CD1c-positive myeloid dendritic cell (primary cell): Measurements from ENCODE around the gene DHRS12.

Source experiments
- DNase-seq: peaks from one replicate; pipeline ENCODE4 v3.0.0-alpha.2; 2016; ENCODE audit errors: extremely low spot score

The DHRS12 gene

DNA sequence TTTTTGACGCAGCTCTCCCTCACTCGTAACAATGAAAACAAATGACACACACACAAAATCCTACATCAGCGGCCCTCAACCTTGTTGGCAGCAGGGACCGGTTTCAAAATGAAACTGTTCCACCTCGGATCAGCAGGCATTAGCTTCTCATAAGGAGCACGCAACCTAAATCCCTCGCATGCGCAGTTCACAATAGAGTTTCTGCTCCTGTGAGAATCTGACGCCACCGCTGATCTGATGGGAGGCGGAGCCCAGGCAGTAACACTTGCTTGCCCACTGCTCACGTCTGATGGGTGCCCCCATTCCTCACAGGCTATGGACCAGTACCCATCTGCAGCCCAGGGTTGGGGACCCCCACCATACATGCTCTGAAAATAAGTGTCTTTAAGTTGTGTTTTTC is 43.4 kb downstream of the DHRS12 start:
- no peak for DNase-seq

DNA sequence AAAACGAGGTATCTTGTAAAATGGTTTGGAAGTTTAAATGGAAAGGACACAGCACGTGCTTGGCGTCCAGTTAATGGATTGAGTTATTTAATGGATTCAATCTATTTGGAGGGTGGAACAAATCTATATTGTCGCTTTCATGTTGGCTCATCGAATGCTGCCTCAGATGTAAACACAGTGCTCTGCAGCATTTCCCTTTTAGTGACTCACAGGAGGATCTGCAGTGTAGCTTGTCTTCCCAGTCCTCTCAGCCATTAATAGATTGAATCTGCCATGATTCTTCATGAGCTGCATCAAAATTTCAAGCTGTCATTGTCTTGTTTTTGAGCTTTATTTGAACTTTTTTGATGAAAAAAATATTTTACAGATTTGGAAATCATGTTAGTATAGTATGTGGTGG is 44.7 kb downstream of the DHRS12 start:
- DNase-seq = no peak

DNA sequence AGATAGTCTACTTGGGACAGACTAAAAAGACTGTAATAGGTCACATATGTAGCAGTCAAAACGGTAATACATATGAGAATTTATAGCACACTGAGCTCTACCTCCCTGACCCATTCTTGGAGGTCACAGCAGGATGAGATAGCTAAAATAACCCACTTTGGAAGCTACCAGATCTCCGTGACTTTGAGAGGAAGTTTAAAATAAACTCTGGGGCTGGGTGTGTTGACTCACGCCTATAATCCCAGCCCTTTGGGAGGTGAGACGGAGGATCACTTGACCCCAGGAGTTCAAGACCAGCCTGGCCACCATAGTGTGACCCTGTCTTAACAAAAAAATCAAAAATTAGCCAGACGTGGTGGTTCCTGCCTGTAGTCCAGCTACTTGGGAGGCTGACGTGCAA is 45.3 kb downstream of the DHRS12 start:
- DNase-seq = no peak

DNA sequence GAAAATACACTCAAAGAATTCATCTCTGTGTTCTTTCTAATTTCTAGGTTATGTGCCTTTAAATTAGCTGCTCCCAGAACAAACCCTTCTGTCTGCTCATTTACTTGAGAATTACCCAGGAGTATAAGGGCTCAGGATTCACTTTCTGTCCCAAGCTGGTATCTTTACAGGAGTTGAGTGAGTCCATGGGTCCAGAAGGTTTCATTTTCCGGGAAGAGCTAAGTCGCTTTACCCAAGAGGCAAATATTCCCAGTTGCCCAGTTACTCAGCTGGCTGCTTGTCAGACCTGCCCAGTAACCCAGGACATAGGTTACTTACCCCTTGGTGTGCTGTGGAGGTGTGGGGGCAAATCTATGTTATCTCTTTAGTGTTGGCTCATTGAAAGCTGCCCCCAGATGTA is 47.3 kb downstream of the DHRS12 start:
- no peak for DNase-seq

DNA sequence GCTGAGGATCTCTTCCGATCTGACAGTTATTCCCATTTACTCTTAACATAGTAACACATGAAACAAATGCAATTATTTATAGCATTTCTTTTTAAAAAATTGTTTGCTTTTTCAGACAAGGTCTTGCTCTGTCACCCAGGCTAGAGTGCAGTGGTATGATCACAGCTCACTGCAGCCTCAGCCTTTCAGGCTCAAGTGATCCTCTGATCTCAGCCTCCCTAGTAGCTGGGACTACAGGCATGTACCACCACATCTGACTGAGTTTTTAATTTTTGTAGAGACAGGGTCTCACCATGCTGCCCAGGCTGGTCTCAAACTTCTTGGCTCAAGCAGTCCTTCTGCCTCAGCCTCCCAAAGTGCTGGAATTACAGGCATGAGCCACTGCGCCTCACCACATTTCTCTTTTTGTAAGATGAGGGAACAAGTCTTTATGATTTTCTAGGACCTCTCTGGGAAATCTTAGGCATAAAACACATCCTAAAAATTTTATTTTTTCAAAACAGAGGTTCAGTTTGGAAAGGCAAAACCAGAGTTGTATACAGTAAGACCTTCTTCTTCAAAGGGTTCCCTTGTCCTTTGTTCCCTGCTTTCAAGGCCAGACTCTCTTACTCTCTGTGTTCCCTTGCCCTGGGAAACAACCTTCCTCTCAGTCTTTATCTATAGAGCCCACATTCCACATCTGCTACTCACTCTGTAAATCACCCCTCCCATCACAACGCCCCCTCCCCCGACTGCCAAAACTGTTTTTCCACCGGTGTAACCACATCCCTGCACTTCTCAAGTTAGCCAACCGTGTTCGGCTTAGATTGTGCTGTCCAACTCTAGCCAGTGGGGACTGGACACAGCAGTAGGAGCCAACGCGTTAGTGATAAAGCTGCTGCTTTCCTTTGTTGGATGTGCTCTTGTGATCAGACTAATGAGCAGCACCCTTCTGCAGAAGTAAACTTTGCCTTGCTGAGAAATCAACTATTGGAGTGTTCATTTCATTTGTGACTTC is 56.2 kb downstream of the DHRS12 start:
- DNase-seq = no peak

DNA sequence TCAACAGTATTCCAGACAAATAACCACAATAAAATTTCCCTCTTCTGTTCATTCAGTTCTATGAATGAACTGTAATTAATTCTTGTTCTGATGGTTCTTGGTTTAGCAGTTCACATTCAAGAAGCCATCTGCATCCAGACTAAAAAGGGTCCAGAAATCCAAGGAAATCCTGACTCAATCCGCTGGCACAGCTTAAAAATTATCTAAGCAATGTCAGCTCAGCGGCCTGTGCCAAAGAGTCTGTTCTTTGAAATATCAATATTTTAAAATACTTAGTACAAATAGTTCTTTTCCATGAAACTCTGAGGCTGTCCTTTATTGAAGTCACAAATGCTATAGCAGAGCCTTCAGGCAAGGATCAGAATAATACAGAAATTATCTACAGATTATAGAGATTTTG is 57.2 kb downstream of the DHRS12 start:
- DNase-seq = no peak

DNA sequence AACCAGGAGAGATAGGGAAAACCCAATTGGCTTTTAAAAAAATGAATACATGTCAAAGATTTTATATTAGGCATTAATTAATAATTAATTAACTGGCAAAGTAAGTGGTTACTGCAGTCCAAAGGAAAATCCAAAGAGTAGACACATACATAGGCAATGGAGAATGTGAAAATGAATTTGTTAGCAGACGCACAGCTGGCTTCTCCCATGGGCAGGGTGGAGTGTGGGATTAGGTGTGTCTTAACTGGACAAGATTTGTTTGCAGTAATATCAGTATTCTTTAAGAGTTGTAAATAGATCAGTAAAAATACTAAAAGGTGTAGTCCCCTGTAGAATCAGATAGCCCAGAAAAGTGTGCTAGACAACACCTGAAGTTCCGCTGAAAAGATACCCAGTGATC is 58.7 kb downstream of the DHRS12 start:
- no peak for DNase-seq

DNA sequence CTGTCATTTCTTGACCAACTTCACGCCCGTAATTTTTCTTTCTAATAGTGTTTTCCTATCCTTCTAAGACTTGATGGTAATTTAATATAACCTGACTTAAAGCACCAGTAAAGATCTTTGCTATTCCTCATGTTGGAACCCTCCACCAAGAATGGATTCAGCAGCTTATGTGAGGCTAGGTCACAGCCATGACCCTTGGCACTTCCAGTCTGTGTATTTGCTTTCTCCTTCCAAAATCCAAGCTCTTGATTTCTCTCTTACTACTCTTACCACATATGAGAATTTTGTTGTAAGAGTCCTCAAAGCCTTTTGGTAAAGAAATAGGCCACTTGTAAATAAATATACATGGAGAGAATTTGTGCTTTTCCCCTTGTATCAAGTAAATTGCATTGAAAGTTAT is 61.4 kb downstream of the DHRS12 start:
- DNase-seq = no peak

DNA sequence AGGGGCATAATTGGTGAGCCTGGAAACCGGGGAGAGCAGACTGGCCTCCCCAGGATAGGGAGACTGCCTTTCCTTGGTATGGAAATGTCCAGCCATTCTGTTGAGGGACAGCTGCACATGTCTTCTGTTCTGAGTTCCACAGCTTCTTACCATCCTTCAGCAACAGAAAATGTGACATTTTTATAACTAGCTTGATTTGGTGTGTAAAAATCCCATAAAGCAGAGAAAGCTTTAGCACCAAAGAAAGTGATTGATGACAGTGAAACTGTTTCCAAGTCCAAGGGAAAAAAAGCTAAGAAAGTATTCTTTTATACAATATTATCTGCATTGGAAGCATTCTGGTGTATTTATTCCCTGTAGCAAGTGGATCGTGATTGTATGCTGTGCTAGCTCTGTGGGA is 61.9 kb downstream of the DHRS12 start:
- DNase-seq = no peak

DNA sequence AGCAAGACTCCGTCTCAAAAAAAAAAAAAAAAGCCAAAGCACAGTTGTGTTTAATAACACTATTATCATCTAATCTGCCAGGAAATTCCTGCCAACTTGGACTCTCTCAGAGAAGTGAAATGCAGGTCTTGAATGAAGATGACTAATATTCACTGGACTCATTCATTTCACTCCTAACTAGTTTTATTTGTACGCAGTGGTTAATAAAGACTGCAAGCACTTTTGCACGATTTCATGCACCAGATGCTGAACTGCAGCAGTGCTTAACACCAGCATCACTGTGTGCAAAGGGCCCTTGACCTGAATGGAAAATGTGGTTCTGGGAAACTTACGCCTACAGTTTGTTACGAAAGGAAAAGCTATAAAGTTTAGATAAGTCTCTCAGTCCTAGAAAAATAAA is 63.3 kb downstream of the DHRS12 start:
- no peak for DNase-seq

DNA sequence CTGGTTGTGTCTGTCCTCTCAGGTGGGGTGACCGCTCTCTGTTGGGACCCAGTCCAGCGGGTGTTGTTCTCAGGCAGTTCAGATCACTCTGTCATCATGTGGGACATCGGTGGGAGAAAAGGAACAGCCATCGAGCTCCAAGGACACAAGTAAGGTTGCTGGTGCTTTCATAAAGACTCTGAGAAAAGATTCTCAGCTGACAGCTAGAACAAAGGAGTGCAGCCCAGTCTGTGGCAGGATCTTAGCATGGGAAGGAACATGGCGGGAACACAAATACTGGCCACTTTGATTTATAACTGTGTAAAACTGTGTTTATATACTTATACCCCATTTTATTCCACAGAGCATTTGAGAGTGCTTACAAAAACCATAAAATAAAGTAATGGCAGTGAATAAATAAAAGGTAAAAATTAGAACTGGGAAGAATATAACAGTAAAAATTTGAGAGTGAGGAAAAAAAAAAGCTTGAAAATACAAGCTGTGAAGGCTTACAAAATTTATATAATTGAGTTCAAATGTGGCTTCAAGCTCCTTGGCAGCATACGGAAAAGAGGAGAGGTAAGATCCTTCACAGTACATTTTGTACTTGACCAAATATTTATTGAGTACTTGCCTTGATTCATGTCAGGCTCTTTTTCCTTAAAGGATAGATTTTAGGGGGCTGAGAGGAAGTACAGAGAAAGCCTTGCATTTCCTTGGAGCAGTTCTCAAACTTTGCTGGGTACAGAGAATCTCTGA is 64.8 kb downstream of the DHRS12 start:
- DNase-seq = no peak

DNA sequence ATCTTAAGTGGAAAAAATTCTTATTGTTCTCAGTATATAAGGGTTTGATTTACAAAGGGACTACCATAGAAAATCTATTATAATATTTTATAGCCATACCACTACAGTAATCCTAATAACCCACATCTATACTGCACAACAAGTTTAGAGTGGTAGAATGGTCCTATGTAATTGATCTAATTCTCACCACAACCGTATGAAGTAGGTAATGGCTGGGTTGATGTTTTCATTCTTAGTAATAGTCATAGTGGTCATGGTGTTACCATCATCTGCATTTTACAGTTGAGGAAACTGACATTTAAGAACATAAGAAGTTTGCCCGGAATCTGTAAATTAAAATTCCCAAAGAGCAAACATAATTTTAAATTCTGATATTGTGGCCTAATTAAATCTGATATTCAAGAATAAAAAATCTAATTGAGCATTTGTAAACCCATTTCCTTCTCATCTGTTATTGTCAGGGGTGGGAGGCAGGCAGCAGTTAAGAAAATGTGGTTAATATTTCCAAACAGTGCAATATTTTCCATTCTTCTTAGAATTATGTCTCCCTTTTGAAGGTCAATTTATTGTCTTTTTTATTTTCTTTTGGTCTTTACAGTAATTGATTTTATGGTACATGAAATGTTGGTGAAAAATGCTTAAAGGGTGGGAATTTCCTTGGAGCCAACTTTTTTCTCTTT is 65.6 kb downstream of the DHRS12 start:
- DNase-seq = no peak

DNA sequence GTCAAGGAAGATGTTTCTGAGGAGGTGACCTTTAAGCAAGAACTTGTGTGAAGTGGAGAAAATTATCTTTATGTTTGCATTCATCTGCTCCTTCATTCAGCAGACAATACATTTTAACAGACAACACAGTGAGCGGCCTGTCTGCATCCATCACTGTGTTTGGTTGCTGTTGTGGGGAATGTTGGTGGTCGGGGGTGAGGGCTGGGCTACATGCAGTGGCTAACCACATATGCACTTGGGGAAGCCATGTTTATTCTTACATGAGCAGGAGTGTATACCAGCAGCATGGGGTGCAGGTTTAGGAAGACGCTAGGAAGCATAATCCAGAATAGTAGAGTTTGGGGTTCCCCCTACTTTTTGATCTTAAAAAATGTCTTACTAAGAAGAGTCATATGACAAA is 66.4 kb downstream of the DHRS12 start:
- no peak for DNase-seq

DNA sequence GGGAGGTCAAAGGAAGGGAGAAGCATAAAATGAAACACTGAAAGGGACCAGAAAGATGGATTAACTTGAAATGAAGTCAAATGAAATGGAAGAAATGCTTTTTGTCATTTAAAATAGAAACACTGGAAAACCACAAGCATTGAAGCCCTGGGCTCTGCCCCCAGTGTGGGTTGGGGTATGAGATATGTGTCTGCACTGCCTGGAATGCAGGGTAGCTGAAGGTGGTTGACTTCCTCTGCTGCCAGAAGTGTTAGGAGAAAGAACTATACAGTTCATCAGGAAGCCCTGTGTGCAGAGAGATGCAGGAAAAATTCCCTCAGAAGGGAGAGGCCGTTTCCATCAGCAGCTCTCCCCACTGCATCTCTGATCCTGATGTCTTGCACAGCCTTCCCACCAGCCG is 69.2 kb downstream of the DHRS12 start:
- DNase-seq = no peak

DNA sequence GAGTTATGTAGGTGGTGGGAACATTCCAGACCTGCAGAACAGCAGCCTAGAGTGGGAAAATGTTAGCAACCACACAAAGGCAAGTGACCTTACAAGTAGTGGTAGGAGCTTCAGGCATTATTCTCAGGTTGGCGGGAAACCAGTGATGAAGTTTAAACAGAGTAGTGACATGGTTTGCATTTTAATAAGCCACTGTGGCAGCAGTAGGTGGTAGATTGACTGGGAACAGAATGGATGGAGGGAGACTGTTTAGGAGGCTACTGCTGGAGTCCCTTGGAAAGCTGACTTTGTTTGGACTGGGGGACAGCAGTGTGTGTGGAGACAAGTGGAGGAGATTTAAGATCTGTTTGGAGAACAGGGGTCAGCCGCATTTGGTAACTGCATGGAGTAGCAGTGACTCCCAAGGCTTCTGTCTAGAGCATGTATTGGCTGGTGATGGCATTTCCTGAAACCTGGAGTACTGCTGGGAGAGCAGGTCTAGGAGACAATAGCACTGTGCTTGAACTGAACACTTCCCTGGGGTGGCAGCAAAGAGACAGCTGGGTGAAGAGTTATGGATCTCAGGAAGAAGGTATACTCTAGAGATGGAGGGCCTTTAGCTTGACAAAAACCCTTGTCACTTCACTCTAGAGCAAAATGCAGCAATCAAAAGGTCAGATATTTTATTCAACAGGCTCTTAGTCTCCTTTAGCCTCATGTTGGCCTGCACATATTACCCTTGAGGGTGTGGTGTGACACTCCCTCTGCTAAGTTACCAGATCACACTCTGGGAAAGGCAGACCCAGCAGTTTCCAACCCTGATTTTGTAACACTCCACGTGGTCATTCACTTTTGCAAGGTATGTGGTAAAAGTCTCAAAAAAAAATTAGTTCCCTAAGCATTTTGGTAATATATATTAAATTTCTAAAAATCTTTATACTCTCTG is 70.3 kb downstream of the DHRS12 start:
- DNase-seq = no peak

DNA sequence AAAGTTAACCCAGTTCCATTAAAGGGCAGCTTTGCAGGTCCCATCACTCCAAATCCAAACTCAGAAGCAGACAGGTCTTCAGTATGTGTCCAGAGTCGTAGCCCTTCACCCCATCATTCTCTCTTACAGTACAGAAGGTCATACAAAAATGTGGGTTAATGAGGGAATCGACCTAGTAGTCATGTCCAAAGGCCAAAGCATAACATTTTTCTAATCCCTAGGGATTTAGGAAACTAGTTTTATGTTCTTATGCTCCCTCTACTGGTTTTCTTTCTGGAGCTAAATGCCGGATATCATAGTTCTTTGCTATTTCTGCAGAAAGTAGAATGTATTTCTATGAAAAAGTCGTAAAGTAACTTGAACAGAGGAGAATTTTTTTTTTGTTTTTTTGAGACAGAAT is 72.2 kb downstream of the DHRS12 start:
- no peak for DNase-seq

DNA sequence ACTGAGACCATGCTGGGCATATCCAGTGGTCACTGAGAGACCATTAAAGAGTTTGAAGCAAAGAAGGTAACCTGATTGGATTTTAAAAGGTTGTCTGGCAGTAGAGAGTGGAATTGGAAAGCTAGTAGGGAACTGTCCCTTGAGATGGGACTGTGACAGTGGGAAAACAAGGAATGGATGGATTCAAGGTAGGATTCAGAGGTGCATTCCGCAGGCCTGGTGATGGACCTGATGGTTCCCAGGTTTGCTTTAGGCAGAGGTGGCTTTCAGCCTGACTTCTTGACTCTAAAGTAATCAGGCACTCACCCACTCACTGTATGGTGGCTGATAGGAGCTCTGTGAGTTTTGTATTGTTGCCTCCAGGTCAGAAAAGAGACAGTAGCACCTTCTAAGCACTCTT is 73.0 kb downstream of the DHRS12 start:
- no peak for DNase-seq

DNA sequence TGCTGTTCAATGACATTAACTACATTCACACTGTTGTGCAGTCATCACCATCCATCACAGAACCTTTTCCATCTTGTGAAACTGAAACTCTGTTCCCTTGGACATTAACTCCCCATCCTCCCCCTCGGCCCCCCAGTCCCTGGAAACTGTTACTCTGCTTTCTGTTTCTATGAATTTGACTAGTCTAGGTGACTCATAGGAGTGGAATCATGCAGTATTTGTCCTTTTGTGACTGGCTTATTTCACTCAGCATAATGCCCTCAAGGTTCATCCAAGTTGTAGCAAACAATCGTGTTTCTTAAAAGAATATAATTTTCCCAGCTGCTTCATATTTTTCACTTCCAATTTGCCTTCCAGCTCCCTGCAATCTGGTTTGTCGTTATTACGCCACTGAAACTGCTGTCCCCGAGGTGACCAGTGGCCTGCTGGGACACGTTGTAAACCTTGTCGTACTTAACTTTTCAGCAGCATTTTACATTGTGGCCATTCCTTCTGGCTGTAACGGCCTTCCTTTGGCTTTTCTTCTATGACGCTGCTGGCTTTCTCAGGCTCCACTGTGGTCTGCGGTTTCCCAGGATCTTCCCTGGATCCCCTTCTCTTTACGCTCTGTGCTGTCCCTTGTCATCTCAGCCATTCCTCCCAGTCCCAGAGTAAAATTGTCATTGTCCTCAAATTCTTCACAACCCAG is 74.0 kb downstream of the DHRS12 start:
- DNase-seq = no peak

DNA sequence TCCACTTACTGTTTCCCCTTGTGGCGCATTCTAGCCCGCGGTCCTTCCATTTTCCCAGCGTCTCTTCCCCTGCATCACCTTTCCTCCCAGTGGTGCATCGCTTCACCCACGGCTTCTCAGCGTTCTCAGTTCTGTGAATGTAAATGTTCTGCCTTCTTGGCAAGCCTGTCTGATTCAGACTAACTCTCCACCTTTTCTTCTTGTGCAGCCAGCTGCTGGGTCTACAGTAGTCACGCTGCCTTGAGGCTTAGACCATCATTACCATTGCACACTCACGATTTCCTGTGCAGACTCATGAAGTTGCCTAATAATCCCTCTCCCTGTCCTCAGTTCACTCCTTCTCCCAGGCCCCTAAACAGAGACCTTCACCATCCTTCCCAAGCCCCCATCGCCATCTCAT is 75.0 kb downstream of the DHRS12 start:
- no peak for DNase-seq

DNA sequence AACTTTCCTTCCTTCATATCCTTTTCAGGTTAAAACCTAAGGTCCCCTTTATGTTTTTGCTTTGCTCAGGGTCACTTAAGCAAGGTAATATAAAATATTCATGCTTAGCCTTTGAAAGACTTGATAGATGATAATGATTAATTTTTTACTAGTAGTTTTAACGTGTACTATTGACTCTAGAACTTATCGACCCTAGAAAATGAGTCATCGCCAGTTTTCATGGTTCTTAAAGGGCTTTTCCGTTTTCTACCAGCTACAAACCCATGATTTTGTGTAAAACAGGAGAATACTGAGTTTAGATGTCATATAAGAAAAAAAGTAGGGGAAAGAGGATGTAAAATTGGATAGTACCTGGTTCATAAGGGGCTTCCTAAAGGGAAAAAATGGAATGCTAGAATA is 75.7 kb downstream of the DHRS12 start:
- DNase-seq = no peak
